Fibroblast of skin of scalp (primary cell): ENCODE results near the gene VSTM2B.
"Not testable (repeated sequence)": the region's sequence is repeated elsewhere in the genome, so short reads cannot be mapped to it uniquely, and the experiment has no call there.

Source experiments
- DNase-seq: peaks from one replicate; pipeline ENCODE4 v3.0.0-alpha.2; 2013

The VSTM2B gene

DNA sequence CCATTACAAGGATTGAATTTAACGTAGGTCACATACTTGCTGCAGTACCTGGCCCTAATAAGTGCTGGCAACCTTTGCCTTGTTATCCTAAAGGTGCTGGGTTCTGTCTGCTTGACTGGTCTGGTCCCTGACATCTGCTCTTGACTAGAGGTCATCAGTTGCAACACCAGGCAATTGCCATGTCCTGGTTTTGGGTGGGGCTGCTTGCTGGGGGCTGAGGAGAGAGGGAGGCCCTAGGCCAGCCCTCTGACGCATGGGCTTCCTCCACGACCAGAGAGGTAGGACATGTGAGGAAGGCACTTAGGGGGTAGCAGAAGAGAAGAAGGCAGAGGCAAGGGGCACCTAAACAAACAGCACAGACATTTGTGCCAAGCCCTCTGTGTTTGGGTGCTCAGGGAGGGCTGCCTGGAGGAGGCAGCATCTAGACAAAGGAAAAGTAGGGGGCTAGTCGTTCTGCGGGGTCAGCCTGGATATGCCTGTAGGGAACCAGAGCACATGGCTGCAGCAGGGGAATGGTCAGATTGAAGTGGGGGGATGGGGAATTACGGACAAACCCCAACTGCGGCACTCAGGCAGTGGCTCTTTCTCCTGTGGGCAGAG, 21.7 kb downstream of the VSTM2B start:
- DNase-seq = no peak

DNA sequence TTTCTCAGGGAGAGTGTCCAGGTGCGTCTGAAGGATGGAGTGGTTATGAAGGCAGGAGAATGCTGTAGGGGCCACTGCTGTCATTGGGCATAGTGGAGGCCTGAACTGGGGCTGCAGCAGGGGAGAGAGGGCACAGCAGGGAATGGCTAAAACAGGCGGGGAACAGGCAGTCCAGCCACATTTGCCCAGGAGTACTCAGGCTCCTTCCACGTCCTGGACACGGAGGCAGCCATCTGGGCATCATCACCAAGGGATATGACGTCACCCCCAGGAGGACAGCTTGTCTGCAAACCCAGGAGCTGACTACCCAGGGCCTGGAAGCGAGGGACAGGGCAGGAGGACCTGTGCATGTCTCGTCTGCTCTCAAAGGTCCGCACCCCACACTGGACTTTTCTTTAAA, 22.2 kb downstream of the VSTM2B start:
- DNase-seq = no peak

DNA sequence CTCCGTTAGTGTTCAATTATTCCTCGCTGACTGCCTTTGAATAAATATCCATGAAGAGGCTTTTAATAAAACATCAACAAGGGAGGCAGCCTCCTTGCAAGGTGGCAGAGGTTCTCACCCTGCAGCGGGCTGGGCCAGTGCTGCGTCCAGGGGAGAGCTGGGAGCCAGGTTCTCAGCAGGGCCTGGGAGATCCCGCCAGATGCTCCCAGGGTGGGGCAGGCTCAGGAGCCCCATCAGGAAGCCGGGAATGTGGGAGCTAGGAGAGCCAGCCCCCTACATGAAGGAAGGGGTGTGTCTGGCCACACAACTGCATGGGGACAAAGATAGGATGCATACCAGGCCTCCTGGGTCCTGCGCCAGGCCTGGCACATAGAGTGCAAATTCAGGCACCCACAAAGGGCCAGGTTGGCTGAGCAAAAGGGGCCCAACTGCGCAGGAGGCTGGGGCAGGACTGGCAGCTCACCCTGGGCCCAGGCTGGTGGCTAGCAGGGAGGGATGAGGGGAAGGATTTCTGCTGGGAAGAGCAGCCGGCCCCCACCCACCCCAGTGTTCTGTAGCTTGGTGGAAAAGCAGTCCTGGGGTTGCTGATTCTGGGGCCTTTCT, 22.8 kb downstream of the VSTM2B start:
- DNase-seq = no peak

DNA sequence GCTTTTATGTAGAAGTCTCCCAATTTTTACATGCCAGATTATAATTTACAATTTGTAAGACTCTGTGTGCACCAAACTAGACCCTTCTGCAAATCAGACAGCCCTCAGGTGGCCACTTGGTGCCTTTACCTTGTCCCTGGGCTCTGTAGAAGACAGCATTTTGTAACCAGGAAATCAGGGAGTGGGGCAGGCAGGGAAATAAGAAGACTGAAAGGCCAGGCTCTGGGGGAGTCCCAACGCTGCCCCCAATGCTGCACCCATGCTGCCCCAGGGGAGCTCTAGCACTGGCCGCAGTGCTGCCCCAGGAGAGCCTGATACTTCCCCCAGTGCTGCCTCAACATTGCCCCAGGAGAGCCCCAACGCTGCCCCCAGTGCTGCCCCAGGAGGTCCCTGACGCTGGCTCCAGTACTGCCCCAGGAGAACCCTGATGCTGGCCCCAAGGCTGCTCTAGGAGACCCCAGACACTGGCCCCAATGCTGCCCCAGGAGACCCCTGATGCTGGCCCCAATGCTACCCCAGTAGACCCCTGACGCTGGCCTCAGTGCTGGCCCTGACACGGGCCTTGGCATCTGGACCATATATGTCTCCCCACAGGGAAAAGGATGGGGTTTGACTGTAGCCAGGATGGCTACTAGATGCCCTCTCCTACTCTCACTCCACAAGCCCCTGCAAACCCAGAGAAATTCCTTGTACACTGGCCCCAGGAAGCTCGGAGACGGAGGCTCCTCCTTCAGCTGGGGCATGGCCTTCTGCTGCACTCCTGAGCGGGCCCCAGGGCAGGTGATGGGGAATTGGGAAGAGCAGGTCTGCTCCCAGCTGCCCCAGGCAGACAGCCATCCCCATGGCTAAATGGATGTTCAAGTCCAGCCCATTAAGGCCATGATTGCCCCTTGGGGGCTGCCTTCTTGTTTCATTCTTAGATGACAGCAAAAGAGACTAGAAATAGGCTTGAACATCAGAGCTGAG, 23.6 kb downstream of the VSTM2B start:
- DNase-seq = no peak

DNA sequence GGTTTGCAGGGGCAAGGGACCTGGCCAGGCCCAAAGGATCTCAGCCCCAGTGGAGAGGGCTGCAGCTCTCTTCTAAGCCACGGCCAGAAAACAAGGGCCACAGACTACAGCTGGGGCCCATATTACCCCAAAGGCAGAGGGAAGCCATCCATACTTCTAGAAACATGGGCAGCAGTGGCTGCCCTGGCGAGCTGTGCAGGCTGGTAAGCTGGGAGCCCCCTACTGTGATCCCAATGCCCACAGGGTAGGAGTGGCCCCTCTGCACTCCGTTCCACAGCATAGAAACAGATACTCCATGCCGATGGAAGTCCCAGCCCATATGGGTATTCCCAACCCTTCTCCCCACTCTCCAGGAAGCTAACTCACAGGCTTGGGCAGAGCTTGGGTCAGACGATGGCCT, 25.1 kb downstream of the VSTM2B start:
- no peak for DNase-seq

DNA sequence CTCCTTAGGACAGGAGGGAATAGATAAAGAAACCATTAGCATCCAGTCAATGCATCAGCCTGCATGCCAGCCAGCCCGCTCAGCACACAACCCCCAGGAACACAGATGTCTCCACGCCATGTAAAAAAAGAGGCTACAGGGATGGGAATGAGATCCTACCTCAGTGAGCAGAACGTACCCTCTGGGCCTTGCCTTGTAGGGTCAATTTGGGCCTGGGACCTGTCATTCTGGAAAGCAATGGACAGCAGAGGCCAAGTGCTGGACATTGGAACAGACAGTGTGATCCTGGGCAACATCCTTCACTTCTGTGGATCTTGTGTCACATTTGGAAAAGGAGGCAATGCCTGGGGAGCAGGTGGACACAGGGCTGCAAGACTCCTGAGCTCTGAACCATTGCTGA, 26.0 kb downstream of the VSTM2B start:
- no peak for DNase-seq

DNA sequence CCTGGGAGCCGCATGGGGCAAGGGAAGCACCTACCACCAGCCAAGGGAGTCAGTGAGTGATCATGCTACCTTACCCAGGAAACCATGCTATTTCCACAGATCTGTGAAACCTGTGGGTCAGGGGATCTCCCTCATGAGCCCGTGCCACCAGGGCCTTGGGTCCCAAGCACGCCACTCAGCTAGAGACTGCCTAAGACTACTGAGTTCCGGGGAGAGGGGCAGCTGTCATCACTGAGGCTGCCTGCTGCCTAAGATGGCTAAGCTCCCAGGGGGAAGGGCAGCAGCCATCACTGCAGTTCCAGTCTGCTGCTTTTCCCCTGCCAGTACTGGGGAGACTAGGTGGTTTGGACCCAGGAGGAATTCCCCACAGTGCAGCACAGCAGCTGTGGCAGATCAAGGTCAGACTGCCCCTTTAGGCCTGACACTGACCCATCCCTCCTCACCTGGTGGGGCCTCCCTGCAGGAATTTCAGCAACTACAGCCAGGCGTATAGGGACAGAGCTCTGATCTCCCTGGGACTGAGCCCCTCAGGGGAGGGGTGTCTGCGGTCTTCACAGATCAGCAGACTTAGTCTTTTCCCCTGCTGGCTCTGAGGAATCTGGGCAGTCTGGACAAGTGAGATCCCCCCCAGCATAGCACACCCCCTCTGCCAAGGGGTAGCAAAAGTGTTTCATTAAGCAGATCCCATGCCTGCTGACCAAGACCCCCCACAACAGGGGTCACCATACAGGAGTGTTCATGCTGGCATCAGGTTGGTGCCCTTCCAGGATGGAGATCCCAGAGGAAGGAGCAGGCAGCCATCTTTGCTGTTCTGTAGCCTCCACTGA, 26.9 kb downstream of the VSTM2B start:
- DNase-seq = no peak

DNA sequence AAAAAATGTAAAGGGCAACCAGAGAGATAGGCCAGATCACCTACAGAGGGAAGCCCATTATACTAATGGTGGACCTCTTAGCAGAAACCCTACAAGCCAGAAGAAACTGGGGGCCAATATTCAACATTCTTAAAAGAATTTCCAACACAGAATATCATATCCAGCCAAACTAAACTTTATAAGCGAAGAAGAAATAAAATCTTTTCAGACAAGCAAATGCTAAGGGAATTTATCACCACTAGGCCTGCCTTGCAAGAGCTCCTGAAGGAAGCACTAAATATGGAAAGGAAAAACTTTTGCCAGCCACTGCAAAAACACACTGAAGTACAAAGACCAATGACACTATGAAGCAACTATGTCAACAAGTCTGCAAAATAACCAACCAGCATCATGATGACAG, 28.4 kb downstream of the VSTM2B start:
- no peak for DNase-seq

DNA sequence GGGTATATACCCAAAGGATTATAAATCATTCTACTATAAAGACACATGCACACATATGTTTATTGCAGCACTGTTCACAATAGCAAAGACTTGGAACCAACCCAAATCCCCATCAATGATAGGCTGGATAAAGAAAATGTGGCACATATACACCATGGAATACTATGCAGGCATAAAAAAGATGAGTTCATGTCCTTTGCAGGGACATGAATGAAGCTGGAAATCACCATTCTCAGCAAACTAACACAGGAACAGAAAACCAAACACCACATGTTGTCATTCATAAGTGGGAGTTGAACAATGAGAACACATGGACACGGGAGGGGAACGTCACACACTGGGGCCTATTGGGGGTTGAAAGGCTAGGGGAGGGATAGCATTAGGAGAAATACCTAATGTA, 33.3 kb downstream of the VSTM2B start:
- not testable (repeated sequence) for DNase-seq

DNA sequence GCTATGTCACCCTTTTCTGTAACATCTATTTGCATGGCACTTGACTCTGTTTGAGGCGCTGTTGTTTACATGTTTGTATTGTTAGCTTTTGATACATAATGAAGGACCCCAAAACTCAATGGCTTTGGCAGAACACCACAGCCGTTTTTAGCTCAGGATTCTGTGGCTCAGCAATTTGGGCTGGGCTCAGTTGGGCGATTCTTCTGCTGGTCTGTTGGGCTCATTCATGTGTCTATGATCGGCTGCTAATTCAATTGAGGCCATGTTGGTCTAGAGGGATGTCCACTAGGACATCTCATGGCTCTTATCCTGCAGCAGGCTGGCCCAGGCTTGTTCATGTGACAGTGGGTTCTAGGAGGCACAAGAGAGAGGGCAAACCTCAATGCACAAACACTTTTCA, 33.9 kb downstream of the VSTM2B start:
- DNase-seq = no peak

DNA sequence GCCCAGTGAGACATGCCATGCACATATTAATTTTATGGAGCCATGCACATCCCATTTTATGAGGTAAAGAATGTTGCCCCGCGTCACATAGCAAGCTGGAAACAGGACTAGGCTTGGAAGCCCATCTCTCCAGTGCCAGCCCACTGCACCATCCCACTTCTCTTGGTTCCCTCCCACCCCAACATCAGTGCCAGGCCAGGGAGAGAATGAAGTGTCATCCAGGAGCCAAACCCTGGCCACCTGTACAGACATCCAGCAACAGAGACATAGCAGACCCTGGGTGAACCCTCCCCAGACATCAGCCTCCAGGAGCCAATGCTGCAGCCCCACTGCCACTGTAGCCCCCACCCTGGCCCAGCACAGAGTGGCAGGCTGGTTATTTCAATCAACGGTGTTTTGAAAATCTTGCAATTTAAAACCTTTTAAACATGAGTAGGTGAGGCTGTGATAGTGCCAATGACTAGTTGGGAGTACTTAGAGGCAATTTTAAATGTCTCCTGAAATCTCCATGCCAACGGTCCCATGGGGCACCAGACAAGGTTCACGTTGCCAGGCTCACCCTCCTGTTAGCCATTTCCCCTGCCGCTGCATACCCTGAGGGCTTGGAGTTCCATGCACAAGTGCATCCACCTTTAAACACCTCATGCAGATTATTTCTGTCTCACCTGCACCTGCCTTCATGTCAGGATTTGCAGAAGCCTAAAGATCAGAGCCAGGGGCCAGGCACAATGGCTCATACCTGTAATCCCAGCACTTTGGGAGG, 34.7 kb downstream of the VSTM2B start:
- DNase-seq = no peak

DNA sequence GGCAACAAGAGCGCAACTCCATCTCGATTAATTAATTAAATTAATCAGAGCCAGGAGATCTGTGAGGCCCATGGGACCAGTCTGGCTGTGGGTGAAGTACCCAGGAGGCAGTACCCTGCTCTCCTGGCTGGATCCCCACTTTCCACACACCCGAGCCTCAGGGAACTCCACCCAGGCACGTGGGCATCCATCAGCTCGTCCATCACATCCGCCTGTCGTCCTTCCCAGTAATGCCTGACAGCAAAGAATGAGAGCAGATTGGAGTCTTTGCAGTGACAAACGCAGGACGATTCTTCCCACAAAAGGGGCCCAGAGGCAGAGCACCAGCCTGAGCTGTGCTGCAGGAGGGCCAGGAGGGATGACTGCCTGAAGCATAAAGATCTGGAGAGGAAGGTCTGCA, 35.8 kb downstream of the VSTM2B start:
- DNase-seq = no peak

DNA sequence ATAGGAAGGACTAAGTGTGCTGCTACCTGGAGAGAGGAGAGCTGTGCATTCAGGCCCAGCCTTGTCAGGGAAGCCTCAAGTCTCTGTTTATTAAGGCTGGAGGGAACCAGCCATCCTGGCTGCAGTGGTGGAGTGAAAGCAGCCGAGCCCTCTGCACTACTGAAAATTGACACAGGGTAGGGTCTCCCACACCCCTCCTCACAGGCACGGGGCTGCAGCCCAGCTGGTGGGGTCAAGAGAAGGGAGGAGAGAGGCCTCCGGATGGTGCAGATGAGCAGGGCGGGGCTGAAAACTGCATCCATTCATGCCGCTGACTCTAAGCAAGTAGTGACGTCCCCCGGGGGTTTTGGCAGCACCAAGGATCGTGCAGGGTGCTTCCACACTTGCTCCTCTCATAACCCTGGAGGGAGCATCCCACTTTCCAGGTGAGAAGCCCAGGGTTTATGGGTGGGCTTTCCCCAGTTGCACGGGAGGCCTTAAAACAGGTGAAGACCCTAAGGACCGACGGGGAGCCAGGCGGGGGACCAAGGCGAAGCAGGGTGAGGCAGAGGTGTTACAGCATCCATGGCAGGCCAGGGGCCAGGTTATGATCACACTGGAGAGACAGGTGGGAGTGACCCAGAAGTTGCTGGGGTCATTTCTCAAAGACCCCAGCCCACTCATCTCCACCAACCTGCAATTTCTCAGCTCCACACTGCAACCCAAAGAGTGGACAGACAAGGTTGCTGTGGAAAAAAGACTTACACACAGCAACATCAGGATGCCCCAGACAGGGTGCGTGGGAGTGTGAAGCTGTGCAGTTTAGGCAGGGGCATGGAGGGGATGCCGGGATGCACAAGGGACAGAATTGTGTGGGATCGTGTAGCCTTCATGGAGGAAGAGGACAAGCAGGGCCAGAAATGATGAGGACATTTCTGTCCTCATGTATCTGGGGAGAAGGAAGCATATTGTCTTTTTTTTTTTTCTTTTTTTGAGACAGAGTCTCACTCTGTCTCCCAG, 36.8 kb downstream of the VSTM2B start:
- DNase-seq = no peak

DNA sequence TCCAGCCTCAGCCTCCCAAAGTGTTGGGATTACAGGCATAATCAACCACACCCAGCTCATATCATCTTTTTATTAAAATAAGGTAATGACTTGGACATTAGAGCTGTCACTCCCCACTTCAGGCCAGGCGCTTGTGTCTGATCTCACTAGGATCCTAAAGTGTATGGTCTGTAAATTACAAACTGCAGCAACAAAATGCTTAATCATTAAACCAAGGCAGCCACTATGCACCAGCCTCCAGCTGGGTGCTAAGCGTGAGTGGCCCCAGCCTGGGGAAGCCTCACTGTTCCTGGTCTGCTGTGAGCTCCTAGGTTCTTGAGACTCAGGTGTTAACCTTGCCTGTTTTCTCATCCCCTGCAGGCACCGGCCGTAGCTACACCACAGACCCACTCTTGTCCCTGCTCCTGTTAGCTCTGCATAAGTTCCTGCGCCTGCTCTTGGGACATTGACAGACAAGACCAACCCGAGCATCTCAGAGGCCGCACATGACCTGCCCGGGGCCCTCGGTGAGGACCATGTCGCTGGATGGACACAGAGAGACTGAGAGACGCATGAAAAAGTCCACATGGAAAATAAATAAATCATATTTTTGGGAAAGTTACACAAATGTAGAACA, 37.8 kb downstream of the VSTM2B start:
- DNase-seq = no peak

DNA sequence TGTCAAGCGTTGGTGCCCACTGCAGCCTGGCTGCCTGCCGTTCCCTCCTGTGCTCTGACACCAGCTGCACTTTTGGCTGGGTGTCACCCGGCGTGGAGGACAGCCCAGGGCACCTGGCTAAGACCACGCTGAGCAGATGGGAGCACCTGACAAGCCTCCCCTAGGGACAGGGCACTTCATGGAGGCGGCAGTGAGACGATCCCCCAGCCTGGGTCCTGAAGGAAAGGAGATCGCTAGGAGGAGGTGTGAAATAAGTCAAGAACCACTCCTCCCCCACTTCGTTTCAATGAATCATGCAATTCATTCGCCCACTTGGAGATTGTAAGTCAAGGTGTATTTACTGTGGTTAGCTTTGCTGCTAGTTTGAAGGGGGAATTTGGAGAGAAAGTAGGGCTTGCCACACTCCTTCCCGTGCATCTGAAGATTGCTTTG, 38.8 kb downstream of the VSTM2B start:
- no peak for DNase-seq

DNA sequence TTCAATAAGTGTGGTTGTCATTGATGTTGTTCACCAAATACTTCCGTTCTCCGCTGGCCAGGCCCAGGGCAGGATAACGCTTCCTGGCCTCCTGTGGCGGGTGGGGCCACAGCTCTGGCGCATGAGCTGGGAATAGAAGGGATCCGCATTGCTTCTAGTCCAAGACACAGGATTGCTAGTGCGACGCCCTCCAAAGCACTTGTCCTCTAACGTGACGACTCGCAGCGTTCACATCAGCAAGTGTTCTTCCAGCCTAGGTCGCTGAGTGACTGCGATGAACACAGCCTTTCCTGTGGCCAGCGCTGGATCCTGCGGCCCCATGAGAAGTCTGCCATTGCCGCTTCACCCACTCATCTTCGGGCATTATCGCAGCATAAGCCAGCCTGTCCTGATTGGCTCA, 39.4 kb downstream of the VSTM2B start:
- DNase-seq = no peak

DNA sequence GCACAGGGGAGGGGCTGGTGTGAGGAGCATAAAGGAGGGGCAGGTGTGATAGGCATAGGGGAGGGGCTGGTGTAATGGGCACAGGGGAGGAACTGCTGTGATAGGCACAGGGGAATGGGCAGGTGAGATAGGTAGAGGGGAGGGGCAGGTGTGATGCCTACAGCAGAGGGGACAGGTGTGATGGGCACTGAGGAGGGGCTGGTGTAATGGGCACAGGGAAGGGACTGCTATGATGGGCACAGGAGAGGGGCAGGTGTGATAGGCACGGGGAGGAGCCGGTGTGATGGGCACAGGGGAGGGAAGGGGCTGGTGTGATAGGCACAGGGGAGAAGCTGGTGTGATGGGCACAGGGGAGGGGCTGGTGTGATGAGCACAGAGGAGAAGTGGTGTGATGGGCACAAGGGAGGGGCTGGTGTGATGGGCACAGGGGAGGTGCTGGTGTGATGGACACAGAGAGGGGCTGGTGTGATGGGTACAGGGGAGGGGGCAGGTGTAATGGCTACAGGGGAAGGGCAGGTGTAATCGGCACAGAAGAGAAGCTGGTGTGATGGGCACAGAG, 40.8 kb downstream of the VSTM2B start:
- no peak for DNase-seq

DNA sequence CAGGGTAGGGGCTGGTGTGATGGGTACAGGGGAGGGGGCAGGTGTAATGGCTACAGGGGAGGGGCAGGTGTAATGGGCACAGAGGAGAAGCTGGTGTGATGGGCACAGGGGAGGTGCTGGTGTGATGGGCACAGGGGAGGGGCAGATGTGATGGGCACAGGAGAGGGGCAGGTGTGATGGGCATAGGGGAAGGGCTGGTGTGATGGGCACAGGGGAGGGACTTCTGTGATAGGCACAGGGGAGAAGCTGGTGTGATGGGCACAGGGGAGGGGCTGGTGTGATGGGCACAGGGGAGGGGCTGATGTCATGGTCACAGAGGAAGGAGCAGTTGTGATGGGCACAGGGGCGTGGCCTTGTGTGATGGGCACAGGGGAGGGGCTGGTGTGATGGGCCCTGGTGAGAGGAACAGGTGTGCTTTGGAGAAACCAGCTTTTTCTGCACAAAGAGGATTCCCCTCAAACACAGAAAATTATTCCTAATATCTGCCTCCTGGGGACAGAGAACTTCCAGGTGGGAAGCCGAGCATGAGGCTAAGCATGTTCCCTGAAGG, 41.6 kb downstream of the VSTM2B start:
- DNase-seq = no peak
